ENCODE results near the gene SSRP1.

DNA sequence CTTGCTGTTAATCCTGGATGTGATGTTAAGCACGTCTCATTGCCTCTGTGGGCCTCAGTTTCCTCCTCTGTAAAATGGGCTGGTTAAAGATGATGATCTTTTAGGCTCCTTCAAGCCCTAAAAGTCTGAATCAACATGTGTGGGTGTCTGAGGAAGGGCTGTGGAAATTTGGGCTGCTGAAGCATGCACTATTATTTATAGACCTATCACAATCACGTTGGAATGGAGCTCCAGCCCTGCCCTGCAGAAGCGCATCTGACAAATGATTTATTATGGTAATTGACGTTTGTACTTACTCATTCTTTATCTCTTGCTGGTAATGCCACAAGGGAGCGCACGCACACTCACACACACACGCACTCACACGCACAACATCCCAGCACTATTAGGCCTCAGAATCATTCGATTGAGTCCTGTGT, 22.9 kb upstream of the SSRP1 start:
- TF ChIP-seq, protein P1, sequence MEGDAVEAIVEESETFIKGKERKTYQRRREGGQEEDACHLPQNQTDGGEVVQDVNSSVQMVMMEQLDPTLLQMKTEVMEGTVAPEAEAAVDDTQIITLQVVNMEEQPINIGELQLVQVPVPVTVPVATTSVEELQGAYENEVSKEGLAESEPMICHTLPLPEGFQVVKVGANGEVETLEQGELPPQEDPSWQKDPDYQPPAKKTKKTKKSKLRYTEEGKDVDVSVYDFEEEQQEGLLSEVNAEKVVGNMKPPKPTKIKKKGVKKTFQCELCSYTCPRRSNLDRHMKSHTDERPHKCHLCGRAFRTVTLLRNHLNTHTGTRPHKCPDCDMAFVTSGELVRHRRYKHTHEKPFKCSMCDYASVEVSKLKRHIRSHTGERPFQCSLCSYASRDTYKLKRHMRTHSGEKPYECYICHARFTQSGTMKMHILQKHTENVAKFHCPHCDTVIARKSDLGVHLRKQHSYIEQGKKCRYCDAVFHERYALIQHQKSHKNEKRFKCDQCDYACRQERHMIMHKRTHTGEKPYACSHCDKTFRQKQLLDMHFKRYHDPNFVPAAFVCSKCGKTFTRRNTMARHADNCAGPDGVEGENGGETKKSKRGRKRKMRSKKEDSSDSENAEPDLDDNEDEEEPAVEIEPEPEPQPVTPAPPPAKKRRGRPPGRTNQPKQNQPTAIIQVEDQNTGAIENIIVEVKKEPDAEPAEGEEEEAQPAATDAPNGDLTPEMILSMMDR (IDR thresholded peaks at IDR 0.05), result no peak
- TF ChIP-seq POLR2A (IDR thresholded peaks at IDR 0.05), result no peak

All from uterus (tissue), 2 donors.